Choroid plexus epithelial cell (primary cell): ENCODE measurements around the gene SCN1B.
"Not testable (repeated sequence)": the region's sequence is repeated elsewhere in the genome, so short reads cannot be mapped to it uniquely, and the experiment has no call there.

Source experiments
- DNase-seq: peaks from one replicate; pipeline ENCODE4 v3.0.0-alpha.2; 2010; ENCODE audit warnings: low read depth
- H3K4me3 ChIP-seq: 2 replicates; pipeline ENCODE4 v1.5.1; 2011; ENCODE audit warnings: low read depth, mild to moderate bottlenecking, control low read depth, low read length, moderate library complexity
- TF ChIP-seq, protein P1 (sequence below): conservative IDR thresholded peaks from 2 replicates; pipeline ENCODE4 v1.5.1; 2011; ENCODE audit warnings: low read depth, mild to moderate bottlenecking, control low read depth, inconsistent platforms, low read length, moderate library complexity

The SCN1B gene

GRCh38 chr19:35009424-35010415 lies 20.6 kb upstream of the SCN1B start:
- TF ChIP-seq, protein P1, sequence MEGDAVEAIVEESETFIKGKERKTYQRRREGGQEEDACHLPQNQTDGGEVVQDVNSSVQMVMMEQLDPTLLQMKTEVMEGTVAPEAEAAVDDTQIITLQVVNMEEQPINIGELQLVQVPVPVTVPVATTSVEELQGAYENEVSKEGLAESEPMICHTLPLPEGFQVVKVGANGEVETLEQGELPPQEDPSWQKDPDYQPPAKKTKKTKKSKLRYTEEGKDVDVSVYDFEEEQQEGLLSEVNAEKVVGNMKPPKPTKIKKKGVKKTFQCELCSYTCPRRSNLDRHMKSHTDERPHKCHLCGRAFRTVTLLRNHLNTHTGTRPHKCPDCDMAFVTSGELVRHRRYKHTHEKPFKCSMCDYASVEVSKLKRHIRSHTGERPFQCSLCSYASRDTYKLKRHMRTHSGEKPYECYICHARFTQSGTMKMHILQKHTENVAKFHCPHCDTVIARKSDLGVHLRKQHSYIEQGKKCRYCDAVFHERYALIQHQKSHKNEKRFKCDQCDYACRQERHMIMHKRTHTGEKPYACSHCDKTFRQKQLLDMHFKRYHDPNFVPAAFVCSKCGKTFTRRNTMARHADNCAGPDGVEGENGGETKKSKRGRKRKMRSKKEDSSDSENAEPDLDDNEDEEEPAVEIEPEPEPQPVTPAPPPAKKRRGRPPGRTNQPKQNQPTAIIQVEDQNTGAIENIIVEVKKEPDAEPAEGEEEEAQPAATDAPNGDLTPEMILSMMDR: no peak
- H3K4me3 ChIP-seq: no peak overlapping the region
- DNase-seq: no peak

GRCh38 chr19:35011091-35011689 lies 19.1 kb upstream of the SCN1B start:
- DNase-seq: no peak
- H3K4me3 ChIP-seq: no peak overlapping the region
- TF ChIP-seq, protein P1: no peak

DNA sequence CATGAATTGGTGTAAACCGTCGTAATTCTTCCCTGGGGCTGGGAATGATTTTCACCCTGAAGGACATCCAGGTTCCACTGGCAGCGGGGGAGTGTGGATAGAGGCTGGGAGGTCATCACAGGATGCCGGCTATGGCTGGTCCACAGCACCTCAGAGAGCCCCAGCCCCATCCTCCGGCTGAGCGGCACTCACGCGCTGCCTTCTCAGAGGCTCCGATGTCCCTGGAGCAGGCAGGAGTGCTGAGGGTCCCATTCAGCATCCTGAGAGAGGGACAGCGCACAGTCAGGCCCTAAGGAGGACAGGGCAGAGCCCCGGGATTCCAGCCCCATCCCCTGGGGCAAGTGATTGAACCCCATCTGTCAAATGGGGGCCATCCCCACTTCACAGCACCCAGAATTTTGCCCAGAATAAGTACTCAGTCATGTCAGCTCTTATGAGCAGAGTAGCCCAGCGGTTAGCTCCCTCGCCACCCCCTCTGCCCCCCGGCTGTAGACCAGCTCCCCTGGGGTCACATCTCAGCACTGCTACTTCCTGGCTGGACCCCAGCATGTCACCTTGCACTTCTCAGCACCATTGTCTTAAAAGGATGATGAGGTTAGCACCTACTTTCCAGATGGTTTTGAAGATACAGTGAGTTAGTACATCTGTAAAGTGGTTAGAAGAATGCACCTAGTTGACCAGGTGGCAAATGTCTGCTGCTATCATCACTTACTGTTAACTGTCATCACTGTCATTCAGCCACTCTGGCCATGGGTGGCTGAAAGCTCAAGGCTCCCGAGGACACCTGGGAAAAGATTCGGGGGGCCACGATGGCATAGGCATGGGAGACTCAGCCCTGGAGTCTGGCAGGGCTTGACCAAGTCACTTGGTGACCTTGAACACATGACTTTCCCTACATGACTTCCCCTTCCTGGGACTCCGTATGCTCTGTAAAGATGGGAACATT lies 18.3 kb upstream of the SCN1B start:
- TF ChIP-seq, protein P1: no peak
- DNase-seq: no peak
- no peak overlapping the region for H3K4me3 ChIP-seq

- H3K4me3 ChIP-seq: no peak overlapping the region
- DNase-seq: peak; percentile 79
- TF ChIP-seq, protein P1: peak; percentile 97
These were observed 17.0 kb upstream of the SCN1B start for GRCh38 chr19:35013041-35013819.

DNA sequence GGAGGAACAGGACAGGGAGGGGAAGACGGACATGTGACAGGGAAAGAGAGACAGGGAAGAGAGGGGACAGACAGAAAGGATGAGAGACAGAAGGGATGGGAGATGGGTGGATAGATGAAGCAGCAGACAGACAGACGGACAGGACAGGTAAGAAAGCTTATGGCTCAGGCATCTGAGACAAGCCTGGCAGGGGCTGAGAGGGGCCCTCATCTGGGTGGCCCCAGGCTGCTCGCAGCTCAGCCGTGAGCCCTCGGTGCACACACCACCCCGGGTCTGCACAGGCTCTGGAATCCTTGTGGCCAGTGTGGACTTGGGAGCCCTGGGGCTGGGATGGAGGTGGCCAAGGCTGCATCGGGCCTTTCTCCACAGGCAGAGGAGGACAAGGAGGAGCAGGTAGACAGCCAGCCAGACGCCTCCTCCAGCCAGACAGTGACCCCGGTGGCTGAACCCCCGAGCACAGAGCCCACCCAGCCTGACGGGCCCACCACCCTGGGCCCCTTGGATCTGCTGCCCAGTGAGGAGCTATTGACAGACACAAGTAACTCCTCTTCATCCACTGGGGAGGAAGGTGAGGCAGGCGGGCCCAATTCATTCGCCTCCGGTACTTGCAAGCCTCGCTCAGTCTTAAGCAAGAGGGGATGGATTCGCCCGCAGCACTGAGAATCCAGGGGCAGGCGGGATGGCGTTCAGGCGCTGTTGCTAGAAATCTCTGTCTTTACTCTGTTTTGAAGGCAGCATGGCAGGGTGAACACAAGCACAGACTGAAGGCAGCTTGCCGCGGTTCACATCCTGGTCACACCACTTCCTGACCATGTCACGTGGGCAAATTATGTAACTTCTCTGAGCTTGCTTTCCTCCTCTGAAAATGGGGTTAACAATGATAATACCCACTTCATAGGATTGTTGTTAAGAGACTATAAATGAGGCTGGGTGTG lies 16.2 kb upstream of the SCN1B start:
- TF ChIP-seq, protein P1: no peak
- peak; percentile 43 for DNase-seq
- no peak overlapping the region for H3K4me3 ChIP-seq

DNA sequence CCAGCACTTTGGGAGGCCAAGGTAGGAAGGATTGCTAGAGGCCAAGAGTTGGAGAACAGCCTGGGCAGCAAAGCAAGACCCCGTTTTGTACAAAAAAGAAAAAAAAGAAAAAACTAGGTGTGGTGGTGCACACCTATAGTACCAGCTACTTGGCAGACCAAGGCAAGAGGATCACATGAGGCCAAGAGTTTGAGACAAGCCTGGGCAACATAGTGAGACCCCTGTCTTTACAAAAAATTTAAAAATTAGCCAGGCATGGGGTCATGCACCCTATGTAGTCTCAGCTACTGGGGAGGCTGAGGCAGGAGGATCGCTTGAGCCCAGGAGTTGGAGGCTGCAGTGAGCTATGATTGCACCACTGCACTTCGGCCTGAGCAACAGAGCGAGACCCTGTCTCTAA lies 15.5 kb upstream of the SCN1B start:
- not testable (repeated sequence) for H3K4me3 ChIP-seq, DNase-seq
